GM12878 (cell line): Measurements from ENCODE around the gene IL1RL2. TPM values are rescaled to one million over a fixed set of nuclear protein-coding genes. Genes with fewer than 3 reads are reported as not detected.

Source experiments
- ATAC-seq: fragments of 200-7000 bp; cut with Tn5 transposase; 3 replicates; pipeline ENCODE4 v1.9.1; 2020; ENCODE audit warnings: mild to moderate bottlenecking, moderate library complexity
- BruUV-seq: library from RNA; stranded (reverse); fragments of 400-500 nt; replicated peaks from 2 replicates; lab custom pipeline; 2021; lab: Mats Ljungman, UMichigan
- CTCF ChIA-PET: fragments of 300-600 bp; sonication (Branson Sonifier 250); formaldehyde crosslinking; extraction: SDS; loops from one replicate; lab custom pipeline; 2021; ENCODE audit warnings: inconsistent platforms; lab: Yijun Ruan, JAX
- POLR2A ChIA-PET: fragments of 350-600 bp; formaldehyde crosslinking; extraction: SDS; loops from one replicate; lab custom pipeline; 2021; ENCODE audit warnings: inconsistent platforms; lab: Charles Lee
- RAD21 ChIA-PET: fragments of 300-600 bp; sonication (Branson Sonifier 250); formaldehyde crosslinking; loops from one replicate; lab custom pipeline; 2023; ENCODE audit warnings: antibody characterized with exemption; ENCODE audit not compliant: unreplicated experiment; lab: Charles Lee
- SMC1A ChIA-PET: fragments of 300-600 bp; sonication (Branson Sonifier 250); formaldehyde crosslinking; loops from one replicate; lab custom pipeline; 2023; ENCODE audit not compliant: unreplicated experiment, uncharacterized antibody; lab: Charles Lee
- DNase-seq: peaks from one replicate; pipeline ENCODE4 v3.0.0-alpha.2; 2011; ENCODE audit warnings: low read depth, low spot score
- FAIRE-seq: peaks from 3 replicates; lab custom pipeline; 2011; peaks lifted over from hg19 to GRCh38; lab: Jason Lieb, UNC
- H2AFZ ChIP-seq: 2 replicates; pipeline ENCODE4 v1.6.0; 2011; ENCODE audit warnings: low read depth, low read length, control low read depth; ENCODE audit not compliant: control insufficient read depth
- H3K27ac ChIP-seq: 2 replicates; pipeline ENCODE4 v1.5.1; 2011; ENCODE audit warnings: control low read depth; ENCODE audit not compliant: control insufficient read depth, insufficient read depth
- H3K27me3 ChIP-seq, 2 experiments: replicated peaks in 1 of 2; 2 replicates each; pipeline versions ENCODE4 v1.6.0 to v1.6.1; 2011; ENCODE audit warnings: low read length in 1 of 2; ENCODE audit not compliant: control insufficient read depth in 2 of 2, insufficient read depth in 2 of 2
- H3K36me3 ChIP-seq, 2 experiments: 2 replicates each; pipeline ENCODE4 v1.5.1; 2011; ENCODE audit warnings: low read length in 1 of 2; ENCODE audit not compliant: control insufficient read depth in 2 of 2, insufficient read depth in 2 of 2
- H3K4me1 ChIP-seq: 2 replicates; pipeline ENCODE4 v1.6.1; 2011; ENCODE audit warnings: mild to moderate bottlenecking, low read length, moderate library complexity, mixed read lengths; ENCODE audit not compliant: control insufficient read depth, insufficient read depth
- H3K4me2 ChIP-seq: 2 replicates; pipeline ENCODE4 v1.6.0; 2011; ENCODE audit warnings: control low read depth; ENCODE audit not compliant: control insufficient read depth, insufficient read depth
- H3K4me3 ChIP-seq: fragments of 200-600 bp; sonication (generic); 2 replicates; pipeline ENCODE4 v1.5.1; 2016
- H3K79me2 ChIP-seq: 2 replicates; pipeline ENCODE4 v1.6.0; 2011; ENCODE audit warnings: low read length; ENCODE audit not compliant: control insufficient read depth, insufficient read depth
- H3K9ac ChIP-seq: 2 replicates; pipeline ENCODE4 v1.8.0; 2011; ENCODE audit warnings: low read length, control low read depth, mixed read lengths; ENCODE audit not compliant: control insufficient read depth, insufficient read depth
- H3K9me3 ChIP-seq: replicated peaks from 3 replicates; pipeline ENCODE4 v1.5.1; 2011; ENCODE audit warnings: mild to moderate bottlenecking, low read length; ENCODE audit not compliant: control insufficient read depth, insufficient read depth
- H4K20me1 ChIP-seq: 2 replicates; pipeline ENCODE4 v1.6.0; 2011; ENCODE audit not compliant: control insufficient read depth, insufficient read depth
- BHLHE40 ChIP-seq, 2 experiments: fragments of 450-650 bp in 1 of 2; IDR thresholded peaks; 2 replicates each; pipeline ENCODE4 v1.6.1; 2011 to 2017; ENCODE audit warnings: low read depth in 2 of 2, borderline replicate concordance in 1 of 2, improper control_type of control experiment in 1 of 2, low read length in 1 of 2, mild to moderate bottlenecking in 1 of 2
- BMI1 ChIP-seq: fragments of 450-650 bp; IDR thresholded peaks from 2 replicates; pipeline ENCODE4 v1.6.1; 2016; ENCODE audit warnings: mild to moderate bottlenecking, moderate library complexity, borderline replicate concordance
- CBX3 ChIP-seq: fragments of 200-600 bp; sonication (generic); IDR thresholded peaks from 2 replicates; pipeline ENCODE4 v1.6.1; 2016; ENCODE audit warnings: low read depth, borderline replicate concordance
- CEBPB ChIP-seq, 2 experiments: fragments of 150-350 bp in 1 of 2; IDR thresholded peaks; 2 replicates each; pipeline ENCODE4 v1.6.1; 2012 to 2014; ENCODE audit warnings: low read depth in 2 of 2, low read length in 2 of 2, borderline replicate concordance in 1 of 2, inconsistent platforms in 1 of 2
- MLLT1 ChIP-seq: fragments of 450-650 bp; IDR thresholded peaks from 2 replicates; pipeline ENCODE4 v1.6.1; 2016; ENCODE audit warnings: mild to moderate bottlenecking
- NFYA ChIP-seq: IDR thresholded peaks from 2 replicates; pipeline ENCODE4 v1.6.1; 2011; ENCODE audit warnings: low read depth, mild to moderate bottlenecking, low read length, improper control_type of control experiment, borderline replicate concordance
- SRF ChIP-seq, 2 experiments: IDR thresholded peaks; 2 replicates each; pipeline ENCODE4 v1.6.1; 2011; ENCODE audit warnings: low read depth in 2 of 2, low read length in 2 of 2, mild to moderate bottlenecking in 1 of 2, moderate library complexity in 1 of 2
- SUZ12 ChIP-seq: fragments of 200-600 bp; sonication (generic); IDR thresholded peaks from one replicate; pipeline ENCODE4 v1.6.1; 2018; ENCODE audit warnings: antibody characterized with exemption, mild to moderate bottlenecking; ENCODE audit not compliant: unreplicated experiment
- TBL1XR1 ChIP-seq: IDR thresholded peaks from 2 replicates; pipeline ENCODE4 v1.6.1; 2012; ENCODE audit warnings: low read depth, low read length, improper control_type of control experiment
- ZBTB4 ChIP-seq: fragments of 450-650 bp; formaldehyde crosslinking; IDR thresholded peaks from 2 replicates; pipeline ENCODE4 v1.4.0; 2022; ENCODE audit warnings: mild to moderate bottlenecking, moderate library complexity
- ZNF622 ChIP-seq: fragments of 450-650 bp; IDR thresholded peaks from 2 replicates; pipeline ENCODE4 v1.6.1; 2017; ENCODE audit warnings: mild to moderate bottlenecking, inconsistent platforms
- in situ Hi-C: fragments of 300-500 bp; cut with MboI; formaldehyde crosslinking; loops from 9 replicates; pipeline ENCODE4 v1.14.3; 2018; ENCODE audit warnings: mixed read lengths
- intact Hi-C: fragments of 100-400 bp; cut with micrococcal nuclease; formaldehyde crosslinking; loops from one replicate; pipeline ENCODE4 v1.14.2; 2022; ENCODE audit not compliant: unreplicated experiment
- polyA plus RNA-seq, 11 experiments: library from polyadenylated mRNA; depleted of rRNA in 4 of 11; unstranded in 6 of 11; stranded (reverse) in 5 of 11; fragments of >200 nt; fragmentation: Nextera tagmentation in 4 of 11; fragmentation: Illumina TruSeq in 1 of 11; extraction: Ambion mirVana in 4 of 11; extraction: Trizol in 1 of 11; gene quantifications; 1 replicate in 1 of 11; 2 replicates in 10 of 11; pipeline versions ENCODE4 v1.2.1 to v1.2.3, GENCODE V29; 2011 to 2016; ENCODE audit warnings: inconsistent platforms in 2 of 11, missing spikeins in 2 of 11, low read depth in 1 of 11
- total RNA-seq, 4 experiments: library from RNA; depleted of rRNA in 3 of 4; stranded (reverse); fragments of >200 nt in 3 of 4; fragmentation: Illumina TruSeq in 1 of 4; extraction: Trizol in 1 of 4; gene quantifications; 2 replicates each; pipeline versions ENCODE4 v1.2.1 to v1.2.3, GENCODE V29; 2013 to 2021

IL1RL2 gene
- total and polyA plus RNA-seq, 10 of the 15 experiments (the other 5 are each of a cell fraction or from before 2014, with no cell fraction given) = not detected

GRCh38 chr2:102204638-102205037 lies 17.8 kb downstream of the IL1RL2 start:
- H3K9me3 ChIP-seq = no peaks in the 10 kb centered on the region; the same call in 2 of the 3 replicates
- in situ Hi-C loops (no loop called here), intact Hi-C loops (no loop called here)
- H4K20me1 ChIP-seq = no peaks in the 10 kb centered on the region
- H3K4me3 ChIP-seq = no peak overlapping the region
- ChIA-PET POLR2A (no interaction called here), SMC1A (no interaction called here), RAD21 (no interaction called here), CTCF (interaction anchor here (0.5 kb wide), 1 partner anchor 552 kb away, joined by 3 read pairs; no protein-coding TSS in a partner anchor)
- no peak overlapping the region for H3K4me2 ChIP-seq
- TF ChIP-seq ZBTB4 (CRISPR knock-in tag) (no peak), NFYA (no peak), CEBPB (IDR thresholded peaks at IDR 0.05; ENCODE audit: borderline replicate concordance in 1 of 2, low read depth in 2 of 2, low read length in 2 of 2) (no peak), SUZ12 (no peak), SRF (IDR thresholded peaks at IDR 0.05; ENCODE audit: low read depth in 2 of 2, low read length in 2 of 2) (no peak), ZNF622 (no peak), CBX3 (no peak), MLLT1 (no peak), BMI1 (no peak), BHLHE40 (IDR thresholded peaks at IDR 0.05; ENCODE audit: borderline replicate concordance in 1 of 2, low read depth in 2 of 2, low read length in 1 of 2) (no peak), TBL1XR1 (no peak)
- ATAC-seq (no peak), DNase-seq (no peak), FAIRE-seq (no peak)
- no peaks in the 10 kb centered on the region for H3K36me3 ChIP-seq
- H3K9ac ChIP-seq = no peak overlapping the region
- no peak overlapping the region for H2AFZ ChIP-seq
- no peaks in the 10 kb centered on the region for H3K4me1 ChIP-seq
- BruUV-seq = no TSS peak
- no peaks in the 10 kb centered on the region for H3K27me3 ChIP-seq
- H3K27ac ChIP-seq = no peak overlapping the region
- no peaks in the 10 kb centered on the region for H3K79me2 ChIP-seq
